Rectal smooth muscle tissue (tissue), 1 donor: ENCODE results near the gene PRDM13.
"Not testable (repeated sequence)": the region's sequence is repeated elsewhere in the genome, so short reads cannot be mapped to it uniquely, and the experiment has no call there.

ENCODE experiments used
- H3K27ac ChIP-seq: one replicate; pipeline ENCODE4 v1.7.0; 2013; ENCODE audit warnings: low read depth, low read length, inconsistent platforms
- H3K27me3 ChIP-seq: one replicate; pipeline ENCODE4 v1.7.0; 2013; ENCODE audit warnings: low read length; ENCODE audit not compliant: control insufficient read depth, insufficient read depth
- H3K36me3 ChIP-seq: one replicate; pipeline ENCODE4 v1.7.0; 2013; ENCODE audit warnings: low read length; ENCODE audit not compliant: control insufficient read depth, insufficient read depth
- H3K4me1 ChIP-seq: one replicate; pipeline ENCODE4 v1.7.0; 2013; ENCODE audit warnings: low read length; ENCODE audit not compliant: control insufficient read depth, insufficient read depth
- H3K4me3 ChIP-seq: one replicate; pipeline ENCODE4 v1.7.0; 2013; ENCODE audit warnings: low read length
- H3K9ac ChIP-seq: one replicate; pipeline ENCODE4 v1.7.0; 2013; ENCODE audit warnings: low read length

Gene PRDM13

DNA sequence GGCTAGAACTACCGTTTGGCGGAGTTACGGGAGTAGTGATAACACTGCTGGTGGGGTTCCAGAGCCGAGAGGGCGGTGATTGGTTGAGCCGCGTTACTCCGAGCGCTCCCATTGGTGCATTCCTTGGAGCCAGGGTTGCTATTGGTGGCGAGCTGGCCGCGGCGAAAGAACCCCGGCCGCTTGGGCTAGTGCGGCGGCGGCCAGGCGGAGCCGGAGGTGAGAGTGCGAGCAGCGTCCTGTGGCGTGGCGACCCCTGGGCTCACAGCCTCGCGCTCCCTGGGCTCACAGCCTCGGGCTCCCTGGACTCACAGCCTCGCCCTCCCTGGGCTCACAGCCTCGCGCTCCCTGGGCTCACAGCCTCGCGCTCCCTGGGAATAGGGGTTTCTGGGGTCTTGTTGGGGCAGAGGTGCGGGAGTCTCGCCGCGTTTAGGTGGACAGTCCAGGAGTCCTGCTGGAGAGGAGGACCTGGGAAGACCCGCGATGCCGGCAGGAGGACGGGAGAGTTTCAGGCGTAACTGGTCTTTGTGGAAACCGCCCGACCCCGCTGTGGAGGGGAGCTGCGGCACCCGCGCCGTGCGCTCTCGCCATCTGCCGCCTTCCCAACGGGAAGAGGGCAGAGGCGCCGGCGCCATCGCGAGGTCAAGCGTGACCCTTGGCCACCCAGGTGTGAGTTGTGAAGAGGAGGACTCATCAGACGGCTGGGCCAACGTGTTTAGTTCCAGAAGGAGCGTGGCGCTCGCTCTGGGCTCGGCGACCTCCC, 12.2 kb downstream of the PRDM13 start:
- H3K36me3 ChIP-seq = no peaks in the 10 kb centered on the region
- no peak overlapping the region for H3K27ac ChIP-seq
- H3K27me3 ChIP-seq = peaks cover 28% of the 10 kb centered on the region
- H3K9ac ChIP-seq = no peak overlapping the region
- H3K4me3 ChIP-seq = no peak overlapping the region
- peaks cover 2% of the 10 kb centered on the region for H3K4me1 ChIP-seq

DNA sequence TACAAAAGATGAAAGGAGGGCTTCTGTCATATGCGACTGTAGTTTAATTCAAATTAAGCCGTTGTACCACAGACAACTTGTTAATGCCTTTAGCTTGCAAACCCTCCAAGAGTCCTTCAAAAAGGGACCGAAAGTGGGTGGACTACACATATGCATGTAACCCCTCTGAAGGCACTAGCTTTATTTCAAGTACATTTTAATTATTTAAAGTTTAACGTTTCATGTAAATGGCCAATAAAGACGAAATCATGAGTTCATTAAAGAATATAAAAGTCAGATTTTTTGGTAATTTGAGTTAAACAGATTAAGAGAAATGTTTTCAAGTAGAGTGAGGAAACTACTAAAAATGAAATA, 12.8 kb downstream of the PRDM13 start:
- no peak overlapping the region for H3K4me3 ChIP-seq
- peaks cover 22% of the 10 kb centered on the region for H3K27me3 ChIP-seq
- H3K27ac ChIP-seq = no peak overlapping the region
- peaks cover 1% of the 10 kb centered on the region for H3K4me1 ChIP-seq
- no peaks in the 10 kb centered on the region for H3K36me3 ChIP-seq
- H3K9ac ChIP-seq = no peak overlapping the region

GRCh38 chr6:99622044-99622443, 15.4 kb downstream of the PRDM13 start:
- H3K27me3 ChIP-seq = peaks cover 16% of the 10 kb centered on the region
- H3K4me1 ChIP-seq, H3K9ac ChIP-seq, H3K4me3 ChIP-seq, H3K36me3 ChIP-seq, H3K27ac ChIP-seq: not testable (repeated sequence)

GRCh38 chr6:99629293-99629692, 22.7 kb downstream of the PRDM13 start:
- H3K9ac ChIP-seq = no peak overlapping the region

DNA sequence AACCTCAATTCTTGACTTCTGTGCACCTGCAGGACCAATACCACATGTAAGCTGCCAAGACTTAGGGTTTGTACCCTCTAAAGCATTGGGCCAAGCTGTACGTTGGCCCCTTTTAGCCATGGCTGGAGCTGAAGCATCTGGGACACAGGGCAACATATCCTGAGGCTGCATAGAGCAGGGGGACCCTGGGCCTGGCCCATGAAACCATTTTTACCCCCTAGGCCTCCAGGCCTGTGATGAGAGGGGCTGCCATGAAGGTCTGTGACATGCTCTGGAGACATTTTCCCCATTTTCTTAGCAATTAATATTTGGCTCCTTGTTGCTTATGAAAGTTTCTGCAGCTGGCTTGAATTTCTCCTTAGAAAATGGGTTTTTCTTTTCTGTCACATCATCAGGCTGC, 31.0 kb downstream of the PRDM13 start:
- H3K36me3 ChIP-seq = no peaks in the 10 kb centered on the region
- no peak overlapping the region for H3K4me3 ChIP-seq
- no peak overlapping the region for H3K27ac ChIP-seq
- H3K4me1 ChIP-seq = no peaks in the 10 kb centered on the region
- no peak overlapping the region for H3K9ac ChIP-seq
- H3K27me3 ChIP-seq = peaks cover 2% of the 10 kb centered on the region

More at GRCh38 chr6:99629293-99629692, 22.7 kb downstream of the PRDM13 start:
- Histone ChIP-seq H3K4me3 (no peak overlapping the region), H3K4me1 (no peaks in the 10 kb centered on the region), H3K36me3 (no peaks in the 10 kb centered on the region), H3K27me3 (peaks cover 2% of the 10 kb centered on the region), H3K27ac (no peak overlapping the region)

DNA sequence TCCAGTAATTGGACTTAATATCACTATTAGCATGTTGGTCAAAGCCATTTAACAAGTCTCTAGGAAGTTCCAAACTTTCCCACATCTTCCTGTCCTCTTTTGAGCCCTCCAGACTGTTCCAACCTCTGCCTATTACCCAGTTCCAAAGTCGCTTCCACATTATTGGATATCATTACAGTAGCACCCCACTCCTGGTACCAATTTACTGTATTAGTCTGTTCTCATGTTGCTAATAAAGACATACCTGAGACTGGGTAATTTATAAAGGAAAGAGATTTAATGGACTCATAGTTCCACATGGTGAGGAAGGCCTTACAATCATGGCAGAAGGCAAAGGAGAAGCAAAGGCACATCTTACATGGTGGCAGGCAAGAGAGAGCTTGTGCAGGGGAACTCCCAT, 31.7 kb downstream of the PRDM13 start:
- H3K36me3 ChIP-seq, H3K27ac ChIP-seq, H3K4me1 ChIP-seq, H3K9ac ChIP-seq, H3K27me3 ChIP-seq, H3K4me3 ChIP-seq: not testable (repeated sequence)

GRCh38 chr6:99641270-99641669, 34.6 kb downstream of the PRDM13 start:
- Histone ChIP-seq H3K27ac (no peak overlapping the region), H3K4me1 (no peaks in the 10 kb centered on the region), H3K4me3 (no peak overlapping the region), H3K9ac (no peak overlapping the region), H3K27me3 (no peaks in the 10 kb centered on the region), H3K36me3 (no peaks in the 10 kb centered on the region)

GRCh38 chr6:99645986-99646385, 39.4 kb downstream of the PRDM13 start:
- Histone ChIP-seq H3K4me3 (no peak overlapping the region), H3K27ac (no peak overlapping the region), H3K4me1 (no peaks in the 10 kb centered on the region), H3K27me3 (no peaks in the 10 kb centered on the region), H3K9ac (no peak overlapping the region), H3K36me3 (no peaks in the 10 kb centered on the region)

DNA sequence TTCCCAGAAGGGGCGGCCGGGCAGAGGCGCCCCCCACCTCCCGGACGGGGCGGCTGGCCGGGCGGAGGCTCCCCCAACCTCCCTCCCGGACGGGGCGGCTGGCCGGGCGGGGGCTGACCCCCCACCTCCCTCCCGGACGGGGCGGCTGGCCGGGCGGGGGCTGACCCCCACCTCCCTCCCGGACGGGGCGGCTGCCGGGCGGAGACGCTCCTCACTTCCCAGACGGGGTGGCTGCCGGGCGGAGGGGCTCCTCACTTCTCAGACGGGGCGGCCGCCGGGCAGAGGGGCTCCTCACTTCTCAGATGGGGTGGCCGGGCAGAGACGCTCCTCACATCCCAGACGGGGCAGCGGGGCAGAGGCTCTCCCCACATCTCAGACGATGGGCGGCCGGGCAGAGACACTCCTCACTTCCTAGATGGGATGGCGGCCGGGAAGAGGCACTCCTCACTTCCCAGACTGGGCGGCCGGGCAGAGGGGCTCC, 43.5 kb downstream of the PRDM13 start:
- not testable (repeated sequence) for H3K27me3 ChIP-seq, H3K9ac ChIP-seq, H3K27ac ChIP-seq, H3K36me3 ChIP-seq, H3K4me1 ChIP-seq, H3K4me3 ChIP-seq

GRCh38 chr6:99660206-99660605, 53.6 kb downstream of the PRDM13 start:
- Histone ChIP-seq H3K27ac (no peak overlapping the region), H3K4me1 (no peaks in the 10 kb centered on the region), H3K27me3 (no peaks in the 10 kb centered on the region), H3K9ac (no peak overlapping the region), H3K36me3 (no peaks in the 10 kb centered on the region), H3K4me3 (no peak overlapping the region)

DNA sequence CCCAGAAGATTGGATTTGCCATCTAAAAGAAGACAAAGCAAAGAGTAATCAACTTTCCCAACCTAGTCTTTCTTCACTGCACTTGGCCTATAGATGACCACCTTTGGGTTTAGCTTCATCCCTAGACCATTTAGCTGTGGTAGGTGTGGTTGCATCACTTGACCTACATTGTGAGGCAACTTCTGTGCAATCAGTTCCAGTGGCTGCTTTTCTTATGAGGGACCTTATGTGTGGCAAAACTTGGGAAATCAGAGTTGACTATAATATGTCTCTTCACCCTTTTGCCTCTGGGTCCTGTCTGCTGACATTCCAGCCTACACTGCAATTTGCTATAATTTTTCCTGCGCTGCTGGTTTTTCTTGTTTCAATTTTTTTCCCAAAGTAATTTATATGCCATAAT, 55.2 kb downstream of the PRDM13 start:
- Histone ChIP-seq H3K4me3 (no peak overlapping the region), H3K36me3 (no peaks in the 10 kb centered on the region), H3K9ac (no peak overlapping the region), H3K27ac (no peak overlapping the region), H3K27me3 (no peaks in the 10 kb centered on the region), H3K4me1 (no peaks in the 10 kb centered on the region)

DNA sequence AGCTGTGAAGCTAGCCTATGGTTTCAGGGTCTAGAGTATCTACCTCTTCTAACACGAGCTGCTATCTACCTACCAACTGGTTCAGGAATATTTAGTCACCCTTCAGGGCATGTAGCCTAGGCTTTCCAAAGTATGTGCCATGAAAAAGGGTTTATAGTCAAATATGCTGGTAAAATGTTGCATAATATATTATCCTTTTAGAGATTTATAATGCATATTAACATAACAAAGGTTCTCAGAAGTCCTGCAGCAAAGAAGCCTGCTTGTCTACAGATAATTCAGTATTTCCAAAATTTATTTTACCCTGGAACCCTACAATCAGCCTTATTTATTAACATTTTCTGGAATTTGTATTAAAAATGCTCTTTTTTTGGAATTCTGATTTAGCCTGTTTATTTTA, 56.0 kb downstream of the PRDM13 start:
- no peak overlapping the region for H3K4me3 ChIP-seq
- H3K9ac ChIP-seq = no peak overlapping the region
- H3K36me3 ChIP-seq = no peaks in the 10 kb centered on the region
- no peaks in the 10 kb centered on the region for H3K27me3 ChIP-seq
- H3K4me1 ChIP-seq = no peaks in the 10 kb centered on the region
- H3K27ac ChIP-seq = no peak overlapping the region
